GM12874 (cell line): ENCODE data around the gene KDELR3.

Experiments used
- TF ChIP-seq, protein P1 (sequence below): IDR thresholded peaks from 2 replicates; pipeline ENCODE4 v1.5.1; 2011; ENCODE audit warnings: low read depth, mild to moderate bottlenecking, control low read depth, low read length, moderate library complexity; ENCODE audit not compliant: insufficient read depth

Gene KDELR3

GRCh38 chr22:38519453-38520250 lies 51.8 kb downstream of the KDELR3 start:
- TF ChIP-seq, protein P1, sequence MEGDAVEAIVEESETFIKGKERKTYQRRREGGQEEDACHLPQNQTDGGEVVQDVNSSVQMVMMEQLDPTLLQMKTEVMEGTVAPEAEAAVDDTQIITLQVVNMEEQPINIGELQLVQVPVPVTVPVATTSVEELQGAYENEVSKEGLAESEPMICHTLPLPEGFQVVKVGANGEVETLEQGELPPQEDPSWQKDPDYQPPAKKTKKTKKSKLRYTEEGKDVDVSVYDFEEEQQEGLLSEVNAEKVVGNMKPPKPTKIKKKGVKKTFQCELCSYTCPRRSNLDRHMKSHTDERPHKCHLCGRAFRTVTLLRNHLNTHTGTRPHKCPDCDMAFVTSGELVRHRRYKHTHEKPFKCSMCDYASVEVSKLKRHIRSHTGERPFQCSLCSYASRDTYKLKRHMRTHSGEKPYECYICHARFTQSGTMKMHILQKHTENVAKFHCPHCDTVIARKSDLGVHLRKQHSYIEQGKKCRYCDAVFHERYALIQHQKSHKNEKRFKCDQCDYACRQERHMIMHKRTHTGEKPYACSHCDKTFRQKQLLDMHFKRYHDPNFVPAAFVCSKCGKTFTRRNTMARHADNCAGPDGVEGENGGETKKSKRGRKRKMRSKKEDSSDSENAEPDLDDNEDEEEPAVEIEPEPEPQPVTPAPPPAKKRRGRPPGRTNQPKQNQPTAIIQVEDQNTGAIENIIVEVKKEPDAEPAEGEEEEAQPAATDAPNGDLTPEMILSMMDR: no peak

DNA sequence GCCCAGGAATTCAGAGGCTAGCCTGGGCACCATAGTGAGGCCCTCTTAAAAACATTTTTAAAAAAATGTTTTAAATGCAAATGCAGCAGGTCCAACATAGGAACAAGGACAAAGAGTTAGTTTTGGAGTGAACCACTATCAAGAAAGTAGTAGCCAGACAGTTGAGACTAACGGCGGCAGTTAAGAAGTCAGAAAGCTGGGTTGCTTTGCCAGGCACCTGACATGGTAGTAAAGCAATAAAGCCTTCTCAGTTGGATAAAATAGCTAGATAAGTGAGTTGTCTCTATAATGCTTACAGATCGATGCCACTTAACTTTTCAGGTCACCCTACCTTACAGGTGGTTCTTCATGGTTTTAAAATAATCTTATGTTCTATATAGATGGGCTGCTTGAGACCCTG lies 55.1 kb downstream of the KDELR3 start:
- TF ChIP-seq, protein P1: no peak

- TF ChIP-seq, protein P1: no peak
Observed at GRCh38 chr22:38523479-38523878, 55.6 kb downstream of the KDELR3 start.

DNA sequence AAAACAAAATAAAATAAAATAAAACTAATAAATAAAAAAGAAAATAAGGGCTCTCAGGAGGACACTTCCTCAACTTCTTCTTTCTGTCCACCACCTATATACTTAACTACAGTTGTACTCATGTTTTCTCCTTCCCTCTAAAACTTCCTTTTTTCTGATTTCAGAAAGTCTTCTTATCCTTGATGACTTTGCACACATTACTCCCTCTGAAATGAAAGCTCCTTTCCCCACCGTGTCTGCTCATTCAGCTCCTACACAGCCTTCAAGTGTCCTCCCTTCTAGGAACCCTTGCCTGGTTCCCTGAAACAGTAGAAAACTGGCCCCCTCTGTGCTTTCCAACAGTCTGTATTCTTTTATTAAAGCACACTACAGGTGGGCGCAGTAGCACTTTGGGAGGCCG lies 56.5 kb downstream of the KDELR3 start:
- TF ChIP-seq, protein P1: no peak

DNA sequence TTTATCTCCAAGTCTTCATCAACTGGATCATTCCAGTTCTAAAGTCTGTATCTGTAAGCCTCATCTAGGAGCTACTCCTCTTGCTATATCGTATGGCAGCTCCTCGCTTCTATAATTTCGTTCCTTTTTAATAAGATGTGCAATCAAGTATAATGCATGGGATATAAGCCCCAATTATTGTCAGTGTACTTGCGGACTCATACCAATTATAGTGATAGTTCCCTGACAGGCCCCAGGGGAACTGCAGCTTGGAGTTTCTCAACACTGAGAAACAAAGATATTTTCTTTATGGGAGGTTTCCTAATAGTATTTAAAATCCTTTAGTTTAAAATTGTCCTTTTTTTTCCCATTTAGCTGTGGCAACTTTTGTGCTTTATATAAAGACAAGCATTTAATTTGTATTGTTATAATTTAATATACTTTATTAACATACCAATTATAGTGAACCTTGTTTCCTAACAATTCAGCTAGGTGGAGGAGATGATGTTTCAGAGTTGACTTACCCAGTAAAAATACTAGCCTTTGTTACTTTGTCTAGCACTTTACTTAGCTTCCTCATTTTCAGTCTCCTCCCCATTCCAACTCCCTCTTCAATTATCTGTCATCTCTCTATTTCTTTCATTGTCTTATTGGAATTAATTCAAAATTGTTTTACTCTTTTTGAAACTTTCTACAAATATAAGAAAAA lies 63.5 kb downstream of the KDELR3 start:
- TF ChIP-seq, protein P1: no peak
